Fibroblast of the aortic adventitia (primary cell): ENCODE data around the gene IMMP2L. TPM values are rescaled to one million over a fixed set of nuclear protein-coding genes. Genes with fewer than 3 reads are reported as not detected.
A peak's percentile ranks its signal among the peaks of the same experiment; 100 is the strongest.

Experiments
- DNase-seq: peaks from one replicate; pipeline ENCODE4 v3.0.0-alpha.2; 2010; ENCODE audit warnings: low read depth
- H3K4me3 ChIP-seq: 2 replicates; pipeline ENCODE4 v1.5.1; 2011; ENCODE audit warnings: low read depth, mild to moderate bottlenecking, control low read depth, low read length, moderate library complexity
- total RNA-seq: library from RNA; depleted of rRNA; stranded (reverse); fragments of >200 nt; gene quantifications from 2 replicates; pipeline ENCODE4 v1.2.3, GENCODE V29; 2012; ENCODE audit warnings: low replicate concordance
- TF ChIP-seq, protein P1 (sequence below): IDR thresholded peaks from 2 replicates; pipeline ENCODE4 v1.5.1; 2011; ENCODE audit warnings: mild to moderate bottlenecking, low read length, control low read depth, inconsistent platforms; ENCODE audit not compliant: insufficient read depth

IMMP2L gene
- total RNA-seq, 1 donor: 9.9 TPM

DNA sequence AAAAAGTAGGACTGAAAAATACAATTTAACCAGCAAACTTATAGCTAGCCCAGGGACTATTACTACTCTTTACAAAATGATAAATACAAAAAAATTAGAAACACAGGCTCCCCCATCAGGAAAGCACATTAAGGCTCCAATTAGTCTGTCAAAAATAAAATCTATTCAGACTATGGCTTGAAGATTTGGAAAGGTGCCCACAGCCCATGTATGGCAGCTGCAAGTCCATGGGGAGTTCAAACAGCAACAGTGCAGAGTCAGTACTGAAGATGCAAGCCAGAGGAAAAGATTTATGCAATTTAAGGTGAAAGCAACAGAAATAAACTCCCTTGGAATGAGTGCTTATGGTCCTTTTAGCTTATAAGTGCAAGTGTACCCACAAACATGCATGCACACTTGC, 29.7 kb downstream of the IMMP2L start:
- no peak overlapping the region for H3K4me3 ChIP-seq
- DNase-seq: peak; percentile 49
- TF ChIP-seq, protein P1, sequence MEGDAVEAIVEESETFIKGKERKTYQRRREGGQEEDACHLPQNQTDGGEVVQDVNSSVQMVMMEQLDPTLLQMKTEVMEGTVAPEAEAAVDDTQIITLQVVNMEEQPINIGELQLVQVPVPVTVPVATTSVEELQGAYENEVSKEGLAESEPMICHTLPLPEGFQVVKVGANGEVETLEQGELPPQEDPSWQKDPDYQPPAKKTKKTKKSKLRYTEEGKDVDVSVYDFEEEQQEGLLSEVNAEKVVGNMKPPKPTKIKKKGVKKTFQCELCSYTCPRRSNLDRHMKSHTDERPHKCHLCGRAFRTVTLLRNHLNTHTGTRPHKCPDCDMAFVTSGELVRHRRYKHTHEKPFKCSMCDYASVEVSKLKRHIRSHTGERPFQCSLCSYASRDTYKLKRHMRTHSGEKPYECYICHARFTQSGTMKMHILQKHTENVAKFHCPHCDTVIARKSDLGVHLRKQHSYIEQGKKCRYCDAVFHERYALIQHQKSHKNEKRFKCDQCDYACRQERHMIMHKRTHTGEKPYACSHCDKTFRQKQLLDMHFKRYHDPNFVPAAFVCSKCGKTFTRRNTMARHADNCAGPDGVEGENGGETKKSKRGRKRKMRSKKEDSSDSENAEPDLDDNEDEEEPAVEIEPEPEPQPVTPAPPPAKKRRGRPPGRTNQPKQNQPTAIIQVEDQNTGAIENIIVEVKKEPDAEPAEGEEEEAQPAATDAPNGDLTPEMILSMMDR: no peak

DNA sequence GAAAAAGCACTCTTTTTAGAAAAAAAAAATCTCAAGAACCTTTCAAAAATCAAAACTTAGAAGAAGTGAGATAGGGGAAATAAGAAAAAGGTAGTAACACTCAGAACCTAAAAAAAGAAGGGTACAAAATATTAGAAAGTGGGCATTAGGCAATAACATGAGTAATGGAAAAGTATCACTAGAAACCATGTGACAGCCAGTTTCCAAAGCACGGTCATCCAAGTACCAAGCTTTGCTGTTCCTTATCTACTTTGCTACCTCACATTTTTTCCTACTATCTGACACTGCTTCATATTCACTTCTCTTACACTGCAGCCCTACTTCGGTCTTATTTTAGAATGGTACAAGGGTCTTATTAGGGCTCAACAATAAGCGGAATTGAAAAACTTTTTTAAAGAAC, 30.3 kb downstream of the IMMP2L start:
- H3K4me3 ChIP-seq: no peak overlapping the region
- DNase-seq: peak; percentile 37
- TF ChIP-seq, protein P1: no peak

DNA sequence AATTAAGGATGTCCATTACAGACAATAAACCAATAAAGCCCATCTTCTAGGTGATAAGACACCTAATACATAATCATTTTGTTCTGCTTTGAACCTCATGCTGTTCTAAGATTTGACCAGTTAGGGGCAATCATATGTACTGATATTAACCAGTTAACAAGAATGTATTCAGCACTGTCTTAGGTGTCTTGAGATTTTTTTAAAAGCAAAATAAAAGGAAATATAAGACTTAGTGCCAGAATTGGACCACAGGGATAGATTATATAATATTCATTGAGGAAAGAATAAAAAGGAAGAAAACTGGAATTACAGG, 32.0 kb downstream of the IMMP2L start:
- TF ChIP-seq, protein P1: no peak
- DNase-seq: no peak
- no peak overlapping the region for H3K4me3 ChIP-seq

GRCh38 chr7:111529507-111530355, 32.6 kb downstream of the IMMP2L start:
- TF ChIP-seq, protein P1: no peak
- peak; percentile 63 for DNase-seq
- no peak overlapping the region for H3K4me3 ChIP-seq

DNA sequence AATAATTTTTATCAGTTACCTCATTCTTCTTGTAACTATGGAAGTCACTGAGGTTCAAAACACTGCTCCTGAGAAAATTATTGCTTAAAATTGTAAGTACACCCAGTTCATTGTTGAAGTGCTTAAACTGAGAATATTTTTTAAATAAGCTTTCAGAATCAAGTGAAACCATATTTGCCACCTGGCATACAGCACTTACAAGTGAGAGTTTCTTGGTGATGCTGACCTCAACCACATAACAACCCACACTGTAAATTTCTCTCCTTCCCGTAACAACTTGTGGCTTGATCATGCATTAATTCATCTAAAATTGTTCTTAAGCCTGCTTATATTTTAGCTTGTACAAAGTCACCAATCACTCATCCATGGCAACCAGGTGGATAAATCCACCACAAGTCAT, 34.0 kb downstream of the IMMP2L start:
- DNase-seq: no peak
- no peak overlapping the region for H3K4me3 ChIP-seq
- TF ChIP-seq, protein P1: no peak

DNA sequence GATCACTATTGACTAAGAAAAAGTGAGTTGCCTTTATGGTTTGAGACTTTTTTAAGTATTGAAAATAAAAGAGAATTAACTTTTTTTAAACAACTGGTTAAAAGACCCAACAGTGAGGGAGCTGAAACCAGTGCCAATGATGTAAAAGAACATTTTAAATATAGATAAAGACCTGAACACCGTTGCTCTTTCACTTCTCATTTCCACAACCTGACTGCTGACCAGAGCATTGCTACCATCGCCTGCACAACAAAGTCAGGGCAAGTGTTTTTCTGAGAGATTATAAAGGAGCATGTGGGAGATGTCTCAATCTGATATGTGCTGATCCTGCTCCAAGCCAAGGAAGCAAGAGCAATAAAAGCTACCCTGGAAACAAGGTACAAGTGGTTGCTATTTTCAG, 34.7 kb downstream of the IMMP2L start:
- TF ChIP-seq, protein P1: no peak
- DNase-seq: no peak
- H3K4me3 ChIP-seq: no peak overlapping the region

DNA sequence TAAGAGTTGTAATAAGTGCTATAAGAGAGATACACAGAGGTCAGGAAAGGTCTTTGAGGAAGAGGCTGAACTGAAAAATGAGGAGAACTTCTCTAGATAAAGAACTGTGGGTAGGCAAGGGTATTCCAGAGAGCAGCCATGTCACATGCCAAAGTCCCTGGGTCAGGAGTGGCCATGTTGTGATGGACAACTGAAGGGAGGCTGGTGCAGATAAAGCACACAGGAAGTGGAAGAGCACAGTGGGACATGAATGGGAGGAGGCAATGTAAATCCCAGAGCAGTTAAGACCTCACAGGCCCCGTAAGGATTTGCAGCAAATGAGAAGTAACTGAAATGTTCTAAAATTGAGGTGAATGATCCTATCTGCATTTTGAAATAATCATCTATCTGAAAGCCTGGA, 37.2 kb downstream of the IMMP2L start:
- DNase-seq: no peak
- H3K4me3 ChIP-seq: no peak overlapping the region
- TF ChIP-seq, protein P1: no peak
